NCI-H1694 (cell line): ENCODE results near the gene TRIM15.
"Not testable (repeated sequence)": the region's sequence is repeated elsewhere in the genome, so short reads cannot be mapped to it uniquely, and the experiment has no call there.

Experiments used
- DNase-seq: peaks from one replicate; lab custom pipeline; 2025; lab: John Stamatoyannopoulos, UW

TRIM15 gene

GRCh38 chr6:30163090-30163917, at the start of gene TRIM15:
Gene TRIM15 (plus strand): TSS chr6:30163546. CDS start chr6:30163685, 139 bp downstream.
- no peak for DNase-seq

DNA sequence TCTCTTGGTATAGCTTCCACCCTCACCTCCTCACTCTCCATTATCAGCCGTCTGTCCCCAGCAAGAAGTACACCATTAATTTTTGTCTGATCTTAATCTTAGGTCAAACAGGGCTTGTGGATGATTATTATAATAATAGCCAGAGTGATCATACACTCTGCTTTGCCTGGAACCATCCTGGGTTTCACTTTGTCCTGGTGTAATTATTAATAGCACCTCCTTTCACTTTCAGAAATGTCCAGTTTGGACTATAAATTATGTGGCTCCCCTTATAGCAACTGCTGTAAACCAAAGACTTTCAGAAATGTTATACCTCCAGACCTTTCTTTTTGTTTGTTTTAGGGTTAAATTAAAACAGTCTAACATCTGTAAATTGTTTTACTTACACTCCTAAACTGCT, 49.5 kb upstream of the TRIM15 start:
- DNase-seq = no peak

- no peak for DNase-seq
Observed at GRCh38 chr6:30116724-30117123, 46.6 kb upstream of the TRIM15 start.

- DNase-seq = not testable (repeated sequence)
Observed at GRCh38 chr6:30118691-30119090, 44.7 kb upstream of the TRIM15 start.

DNA sequence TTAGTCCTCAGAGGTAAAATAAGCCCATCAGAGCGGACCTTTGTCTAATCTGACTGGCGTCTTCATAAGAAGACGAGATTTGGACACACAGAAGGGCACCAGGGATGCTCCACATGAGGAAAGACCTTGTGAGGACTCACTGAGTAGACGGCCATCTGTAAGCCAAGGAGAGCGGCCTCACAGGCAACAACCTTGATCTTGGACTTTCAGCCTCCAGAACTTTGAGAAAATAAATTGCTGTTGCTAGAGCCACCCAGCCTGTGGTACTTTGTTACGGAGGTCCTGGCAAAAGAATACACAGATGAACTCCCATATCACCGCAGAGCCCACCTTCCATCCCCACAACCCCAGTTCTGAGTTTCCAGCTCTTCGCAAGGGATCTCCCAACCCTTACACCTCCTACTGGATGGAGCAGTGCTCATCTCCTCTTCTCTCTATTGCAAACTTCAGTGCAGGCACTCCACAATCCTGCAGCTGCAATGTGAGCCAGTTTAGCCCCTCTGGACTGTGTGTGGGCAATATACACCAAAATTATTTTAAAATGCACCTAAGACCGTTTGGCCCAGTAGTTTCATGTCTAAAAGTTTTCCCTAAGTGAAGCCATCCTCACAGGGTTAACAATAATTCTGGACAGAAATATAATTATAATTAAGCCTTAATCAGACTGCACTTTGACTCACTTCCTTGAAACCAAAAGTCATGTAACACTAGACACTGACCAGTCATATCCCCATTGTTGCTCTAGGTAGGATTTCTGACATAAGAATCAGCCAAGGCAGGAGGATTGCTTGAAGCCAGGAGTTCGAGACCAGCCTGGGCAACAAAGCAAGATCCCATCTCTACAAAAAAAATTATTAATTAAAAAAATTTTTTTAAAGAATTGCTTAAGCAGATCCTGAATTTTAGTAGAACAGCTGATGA, 41.6 kb upstream of the TRIM15 start:
- DNase-seq = no peak

DNA sequence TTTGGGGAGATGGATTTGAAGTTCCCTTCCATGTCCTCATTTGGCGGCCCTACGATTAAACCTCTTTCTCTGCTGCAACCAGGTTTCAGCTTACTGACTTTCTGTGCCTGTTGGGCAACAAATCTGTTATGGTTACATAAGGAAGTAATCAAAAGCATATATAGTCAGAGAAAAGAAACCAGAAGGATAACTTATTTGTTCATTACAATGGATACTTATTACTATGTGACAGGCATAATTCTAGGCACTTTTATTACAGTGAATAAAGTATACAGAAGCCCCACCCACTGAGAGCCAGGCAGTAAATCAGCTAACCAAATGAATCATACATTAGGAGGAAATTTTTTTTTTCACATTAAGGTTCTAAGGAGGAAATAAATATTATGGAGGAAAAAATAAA, 40.8 kb upstream of the TRIM15 start:
- DNase-seq = no peak

- no peak for DNase-seq
Observed at GRCh38 chr6:30127238-30128093, 35.9 kb upstream of the TRIM15 start.

- DNase-seq = no peak
Observed at GRCh38 chr6:30129265-30130178, 33.8 kb upstream of the TRIM15 start.

- no peak for DNase-seq
Observed at GRCh38 chr6:30130179-30130679, 33.1 kb upstream of the TRIM15 start.

DNA sequence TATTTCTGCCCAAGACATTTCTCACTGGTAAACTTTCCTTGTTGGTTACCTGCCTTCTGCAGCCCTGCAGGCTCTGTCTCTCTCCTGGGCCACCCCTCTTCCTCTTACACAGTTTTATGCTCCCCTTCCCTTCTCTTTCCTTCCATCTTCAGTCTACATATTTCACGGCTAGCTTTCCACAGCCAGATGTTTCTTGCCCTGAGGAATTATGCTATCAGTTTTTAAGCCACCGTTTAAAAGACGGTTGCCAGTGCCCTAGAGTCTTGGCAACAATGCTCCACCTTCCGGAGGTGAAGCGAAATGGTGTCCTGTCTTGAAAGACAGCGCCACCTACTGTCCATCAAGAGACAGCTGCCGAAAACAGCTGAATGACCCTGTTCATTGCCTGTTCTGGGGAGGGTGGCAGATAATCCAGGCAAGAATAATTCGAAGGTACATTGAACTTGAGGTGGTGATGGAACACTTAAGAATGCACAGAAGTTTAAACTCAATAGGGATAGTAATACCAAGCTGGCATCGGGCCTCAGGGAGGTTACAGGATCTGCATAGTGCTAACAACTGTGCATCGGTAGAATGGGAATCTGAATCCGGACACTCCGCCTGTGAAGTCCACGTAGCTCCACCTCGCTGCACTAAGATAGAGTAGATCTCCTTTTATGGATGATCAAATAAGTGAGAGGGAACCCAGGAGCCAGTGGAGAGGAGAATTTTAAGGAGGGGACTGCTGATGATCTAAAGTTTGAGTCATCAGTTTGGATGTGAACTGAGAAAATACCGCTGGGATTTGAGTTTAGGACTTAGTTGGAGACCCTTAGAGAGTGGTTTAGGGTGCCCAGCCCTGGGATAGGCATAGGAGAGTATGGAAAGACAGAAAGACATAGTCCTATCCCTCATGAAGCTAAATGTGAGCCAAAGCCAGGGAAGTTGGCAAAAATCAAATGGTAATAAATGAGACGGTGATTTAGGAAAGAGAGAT, 32.2 kb upstream of the TRIM15 start:
- DNase-seq = peak; percentile 48

DNA sequence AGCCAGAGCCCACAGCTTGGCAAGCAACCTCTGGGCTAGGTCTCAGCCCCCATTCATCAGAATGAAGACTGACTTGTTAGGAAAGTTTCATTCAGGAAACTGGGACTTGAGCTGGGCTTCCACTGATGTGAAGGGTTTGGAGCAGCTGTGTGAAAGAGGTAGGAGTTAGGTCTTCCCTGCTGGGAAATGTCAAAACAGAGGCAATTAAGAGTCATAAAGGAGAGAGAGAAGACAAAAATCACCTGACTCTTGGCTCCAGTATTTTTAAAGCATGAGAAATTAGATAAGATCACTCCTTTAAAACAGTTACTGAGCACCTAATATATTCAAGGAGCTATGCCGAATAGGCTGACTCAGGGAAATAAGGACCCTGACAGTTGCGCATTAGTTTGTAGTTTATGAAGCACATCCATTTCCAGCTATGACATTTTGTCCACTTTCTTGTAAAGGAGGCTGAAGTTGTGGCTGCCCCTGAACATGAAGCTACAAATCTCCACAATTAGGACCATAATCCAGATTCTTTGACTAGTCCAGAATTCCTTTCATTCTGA, 31.3 kb upstream of the TRIM15 start:
- no peak for DNase-seq

DNA sequence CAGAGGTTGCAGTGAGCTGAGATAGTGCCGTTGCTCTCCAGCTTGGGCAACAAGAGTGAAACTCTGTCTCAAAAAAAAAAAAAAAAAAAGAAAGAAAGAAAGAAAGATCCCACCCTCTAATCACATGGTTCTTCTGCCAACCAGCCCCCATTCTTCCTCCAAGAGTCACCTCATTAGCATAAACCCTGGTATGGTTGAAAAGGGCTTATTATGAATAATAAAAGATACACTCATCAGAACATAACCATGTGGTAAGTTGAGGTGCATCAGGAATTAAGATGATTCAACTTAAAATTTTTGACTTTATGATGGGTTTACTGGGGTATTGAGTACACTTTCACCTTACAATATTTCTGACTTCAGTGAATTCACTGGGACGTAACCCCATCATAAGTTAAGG, 28.2 kb upstream of the TRIM15 start:
- DNase-seq = no peak

DNA sequence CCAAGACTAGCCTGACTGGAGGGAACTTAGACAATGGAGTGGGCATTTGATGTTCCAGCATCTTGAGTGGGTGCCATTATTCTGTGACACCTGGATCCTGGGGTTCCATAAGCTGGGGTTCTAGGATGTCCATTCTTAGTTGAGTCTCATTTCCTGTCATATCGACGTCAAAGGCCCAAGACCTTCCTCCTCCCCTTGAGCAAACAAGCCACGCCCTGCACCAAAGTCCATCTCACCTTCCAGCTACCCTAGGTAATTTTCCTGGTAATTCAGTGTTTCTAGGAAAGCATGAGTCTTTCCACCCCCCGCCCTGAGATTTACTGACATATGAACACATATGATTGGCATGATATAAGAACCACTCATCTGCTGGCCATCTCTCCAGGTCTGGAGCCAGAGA, 27.6 kb upstream of the TRIM15 start, which contains the start of gene TRIM40:
Gene TRIM40, plus strand, starts transcription at position 384 of the 400 bp plus-strand sequence. CDS start 897 bp downstream, outside the sequence.
- no peak for DNase-seq

- no peak for DNase-seq
Observed at GRCh38 chr6:30136570-30137286, 26.6 kb upstream of the TRIM15 start.

GRCh38 chr6:30140240-30140639, 23.1 kb upstream of the TRIM15 start:
- DNase-seq = not testable (repeated sequence)

- no peak for DNase-seq
Observed at GRCh38 chr6:30142665-30143064, 20.7 kb upstream of the TRIM15 start.

- no peak for DNase-seq
Observed at GRCh38 chr6:30143780-30144179, 19.6 kb upstream of the TRIM15 start.

GRCh38 chr6:30144811-30145210, 18.5 kb upstream of the TRIM15 start:
- no peak for DNase-seq
